ENCODE measurements around the gene PKIB. TPM values are rescaled to one million over a fixed set of nuclear protein-coding genes. Genes with fewer than 3 reads are reported as not detected.
A peak's percentile ranks its signal among the peaks of the same experiment; 100 is the strongest.

The PKIB gene
- total RNA-seq, 2 experiments from 2014 or later = 0.69 to 0.90 TPM

- Mint-ChIP-seq H3K27ac (no peak overlapping the region), H3K9me3 (peaks cover 1% of the 10 kb centered on the region), H3K4me1 (ENCODE audit: low read depth) (peaks cover 35% of the 10 kb centered on the region), H3K4me3 (no peak overlapping the region), H3K36me3 (ENCODE audit: low read depth) (no peaks in the 10 kb centered on the region), H3K27me3 (no peaks in the 10 kb centered on the region)
- no peak for TF ChIP-seq CTCF (IDR thresholded peaks at IDR 0.05)
- POLR2A ChIA-PET = no interaction called here
- DNase-seq (no peak), ATAC-seq (no peak)
- CTCF ChIA-PET = interaction anchor here (0.9 to 1.9 kb wide), 2 partner anchors 89 to 90 kb away, joined by 4 to 6 read pairs; no protein-coding TSS in a partner anchor
- intact Hi-C loops (cut with micrococcal nuclease) = no loop called here
Measured at GRCh38 chr6:122749451-122750050, 139.3 kb downstream of the PKIB start.

GRCh38 chr6:122751326-122751725 lies 141.1 kb downstream of the PKIB start:
- Mint-ChIP-seq H3K4me3 (peak overlapping the region; percentile 4), H3K9me3 (peaks cover 1% of the 10 kb centered on the region), H3K36me3 (ENCODE audit: low read depth) (no peaks in the 10 kb centered on the region), H3K27me3 (no peaks in the 10 kb centered on the region), H3K4me1 (ENCODE audit: low read depth) (peaks cover 39% of the 10 kb centered on the region), H3K27ac (peak overlapping the region; percentile 40)
- DNase-seq (no peak), ATAC-seq (peak; percentile 91)
- TF ChIP-seq CTCF (IDR thresholded peaks at IDR 0.05) = no peak
- CTCF ChIA-PET = interaction anchor here (0.7 to 1.2 kb wide), 3 partner anchors 24 to 260 kb away, joined by 3 to 4 read pairs (median 3); no protein-coding TSS in a partner anchor
- POLR2A ChIA-PET = interaction anchor here (0.8 kb wide), 1 partner anchor 42 kb away, joined by 3 read pairs; no protein-coding TSS in a partner anchor
- intact Hi-C loops (cut with micrococcal nuclease) = no loop called here

- Mint-ChIP-seq H3K4me3 (no peak overlapping the region), H3K9me3 (peaks cover 1% of the 10 kb centered on the region), H3K27me3 (no peaks in the 10 kb centered on the region), H3K4me1 (ENCODE audit: low read depth) (peaks cover 39% of the 10 kb centered on the region), H3K36me3 (ENCODE audit: low read depth) (no peaks in the 10 kb centered on the region), H3K27ac (no peak overlapping the region)
- ChIA-PET POLR2A (no interaction called here), CTCF (no interaction called here)
- intact Hi-C loops (cut with micrococcal nuclease) = no loop called here
- no peak for DNase-seq
- no peak for ATAC-seq
- no peak for TF ChIP-seq CTCF (IDR thresholded peaks at IDR 0.05)
Measured at GRCh38 chr6:122752459-122752858, 142.3 kb downstream of the PKIB start.

GRCh38 chr6:122753000-122753687 lies 142.9 kb downstream of the PKIB start:
- Mint-ChIP-seq H3K27me3 (no peaks in the 10 kb centered on the region), H3K27ac (no peak overlapping the region), H3K36me3 (ENCODE audit: low read depth) (no peaks in the 10 kb centered on the region), H3K4me1 (ENCODE audit: low read depth) (peaks cover 39% of the 10 kb centered on the region), H3K9me3 (peaks cover 1% of the 10 kb centered on the region), H3K4me3 (no peak overlapping the region)
- no peak for TF ChIP-seq CTCF (IDR thresholded peaks at IDR 0.05)
- no peak for ATAC-seq
- intact Hi-C loops (cut with micrococcal nuclease) = no loop called here
- no peak for DNase-seq
- ChIA-PET POLR2A (interaction anchor here (0.9 kb wide), 1 partner anchor 22 kb away, joined by 5 read pairs; no protein-coding TSS in a partner anchor), CTCF (no interaction called here)

- intact Hi-C loops (cut with micrococcal nuclease) = no loop called here
- TF ChIP-seq CTCF (IDR thresholded peaks at IDR 0.05) = no peak
- ChIA-PET CTCF (no interaction called here), POLR2A (interaction anchor here (0.9 kb wide), 1 partner anchor 21 kb away, joined by 5 read pairs; no protein-coding TSS in a partner anchor)
- DNase-seq (no peak), ATAC-seq (no peak)
- H3K9me3 Mint-ChIP-seq = peaks cover 1% of the 10 kb centered on the region
- no peak overlapping the region for H3K4me3 Mint-ChIP-seq
- H3K27me3 Mint-ChIP-seq = no peaks in the 10 kb centered on the region
- no peak overlapping the region for H3K27ac Mint-ChIP-seq
- H3K36me3 Mint-ChIP-seq (ENCODE audit: low read depth) = no peaks in the 10 kb centered on the region
- H3K4me1 Mint-ChIP-seq (ENCODE audit: low read depth) = peaks cover 39% of the 10 kb centered on the region
Measured at GRCh38 chr6:122753688-122754056, 143.5 kb downstream of the PKIB start.

Measured in activated CD8-positive, alpha-beta T cell treated with anti-CD3 and anti-CD28 coated beads for 36 hours (primary cell).